Measurements from ENCODE around the gene ACY1.

Gene ACY1

GRCh38 chr3:51966486-51966885, 16.8 kb upstream of the ACY1 start:
- no peak for DNase-seq

GRCh38 chr3:51966922-51967383, 16.4 kb upstream of the ACY1 start:
- DNase-seq: no peak

GRCh38 chr3:51967384-51968169, 15.8 kb upstream of the ACY1 start, which contains the start of gene PCBP4:
TSS of gene PCBP4 (minus strand) at chr3:51967454. CDS start at chr3:51961240, 6,214 bp downstream.
- peak; percentile 13 to 38 for DNase-seq

GRCh38 chr3:51968170-51968775, 15.1 kb upstream of the ACY1 start:
- peak; percentile 44 to 46 for DNase-seq

- DNase-seq: no peak
Observed at GRCh38 chr3:51968883-51969678, 14.3 kb upstream of the ACY1 start.

DNA sequence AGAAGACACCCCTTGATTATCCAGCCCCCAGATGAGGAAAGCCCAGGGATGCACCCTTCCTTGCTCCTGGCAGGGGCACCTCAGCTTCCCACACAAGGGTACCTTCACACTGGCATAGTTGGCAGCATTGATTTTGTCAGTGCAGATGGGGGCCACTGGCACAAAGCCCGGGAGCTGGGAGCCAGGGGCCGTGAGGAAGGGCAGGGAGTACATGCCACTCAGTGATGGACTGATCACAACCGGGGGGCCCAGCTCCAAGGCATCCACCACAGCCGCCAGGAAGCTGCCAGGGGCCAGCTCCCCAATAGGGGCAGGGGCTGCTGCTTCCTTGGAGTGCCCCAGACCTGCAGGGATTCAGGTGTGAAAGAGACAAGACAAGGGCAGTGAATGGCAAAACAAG, 13.5 kb upstream of the ACY1 start:
- no peak for DNase-seq

DNA sequence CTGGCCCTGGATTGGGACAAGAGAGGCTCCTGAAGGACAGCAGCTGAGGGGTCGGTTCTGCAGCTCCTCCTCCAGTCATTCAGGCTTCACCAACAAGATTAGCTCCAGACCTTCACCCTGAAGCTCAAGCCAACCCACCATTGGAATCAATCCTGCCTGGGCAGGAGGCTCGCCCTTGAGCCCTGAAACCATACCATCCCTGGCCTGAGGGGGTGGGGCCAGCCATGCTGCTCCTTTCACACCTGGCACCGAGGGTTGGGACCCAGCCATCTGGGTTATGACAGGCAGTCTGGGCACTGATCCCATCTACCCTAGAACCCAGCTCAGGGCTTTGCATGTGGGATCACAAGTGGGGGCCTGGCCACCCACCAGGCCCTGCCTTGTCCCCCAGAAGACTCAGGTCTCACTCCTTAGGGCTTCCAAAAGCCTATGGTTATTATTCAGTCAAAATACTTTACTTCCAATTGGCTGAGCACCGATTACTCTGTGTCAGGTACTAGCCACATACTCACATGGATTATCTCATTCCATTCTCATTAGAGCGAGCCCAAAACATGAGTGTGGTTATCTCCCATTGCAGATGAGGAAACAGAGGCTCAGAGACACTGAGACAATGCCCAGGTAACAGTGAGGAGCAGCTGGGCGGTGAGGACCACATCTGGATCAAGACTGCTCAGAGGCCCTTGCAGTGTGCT, 12.6 kb upstream of the ACY1 start:
- peak in 1 of 2 experiments; percentile 22 for DNase-seq

GRCh38 chr3:51971350-51971749, 12.0 kb upstream of the ACY1 start:
- DNase-seq: no peak

DNA sequence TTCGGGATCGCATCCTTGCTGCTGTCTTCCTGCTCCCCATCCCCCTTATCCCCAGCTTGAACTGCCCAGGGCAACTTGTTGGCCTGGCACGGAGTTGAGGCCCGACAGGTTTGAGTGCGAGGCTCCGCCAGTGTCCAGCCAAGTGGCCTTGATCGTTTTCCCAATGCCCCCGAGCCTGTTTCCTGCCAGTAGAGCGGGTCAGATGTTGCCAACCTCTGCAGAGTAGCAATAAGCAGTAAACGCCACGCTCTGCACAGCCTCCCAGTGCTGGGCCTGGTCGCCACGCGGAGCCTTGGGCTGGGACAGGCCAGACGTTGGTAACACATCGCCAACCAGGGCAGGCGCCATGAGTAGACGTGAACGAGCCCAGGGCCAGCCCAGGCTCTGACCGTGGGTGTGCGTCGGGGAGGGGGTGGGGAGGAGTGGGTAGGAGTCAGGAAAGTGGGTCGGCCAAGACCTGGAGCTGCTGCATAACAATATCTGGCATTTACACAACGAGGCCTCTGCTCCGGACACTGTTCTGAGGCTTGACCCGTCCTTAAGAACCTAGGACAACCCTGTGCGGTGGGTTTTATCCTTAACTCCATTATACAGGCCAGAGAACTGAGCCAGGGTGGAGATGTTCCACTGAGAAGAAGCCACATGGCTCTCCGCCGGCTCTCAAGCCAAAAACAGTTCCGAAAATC, 8.9 kb upstream of the ACY1 start:
- DNase-seq: no peak

GRCh38 chr3:51974963-51975851, 8.1 kb upstream of the ACY1 start, which contains the start of gene ABHD14A:
TSS of gene ABHD14A (plus strand) at chr3:51975064. CDS start at chr3:51975136, 72 bp downstream.
- peak; percentile 37 to 63 for DNase-seq

DNA sequence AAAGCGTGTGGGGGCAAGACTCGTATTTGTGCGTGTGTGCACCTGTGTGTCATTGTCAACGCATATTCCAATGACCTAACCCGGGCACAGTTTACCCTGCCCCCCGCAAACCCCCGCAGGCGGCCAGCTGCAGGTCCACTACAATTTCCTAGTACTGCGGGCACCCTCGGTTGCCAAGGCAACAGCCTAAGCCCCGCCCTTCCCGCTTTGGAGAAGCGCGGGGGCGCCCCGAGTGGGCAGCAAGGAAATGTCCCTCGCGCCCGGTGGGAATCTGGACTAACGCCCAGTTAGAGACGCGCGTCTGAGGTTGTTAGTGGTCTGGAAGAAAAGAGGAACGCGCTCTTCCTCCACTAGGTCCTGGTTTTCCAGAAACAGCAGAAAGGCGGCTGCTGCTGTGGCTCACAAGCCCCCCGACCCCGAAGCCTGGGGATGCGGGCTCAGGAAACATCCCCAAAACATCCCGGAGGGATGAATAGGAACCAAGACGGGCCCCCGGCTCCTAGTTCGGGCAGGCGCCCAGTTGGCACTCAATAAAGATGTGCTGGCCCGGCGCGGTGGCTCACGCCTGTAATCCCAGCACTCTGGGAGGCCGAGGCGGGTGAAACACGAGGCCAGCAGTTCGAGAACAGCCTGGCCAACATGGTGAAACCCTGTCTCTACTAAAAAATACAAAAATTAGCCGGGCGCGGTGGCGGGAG, 7.3 kb upstream of the ACY1 start:
- DNase-seq: peak; percentile 38 to 68

DNA sequence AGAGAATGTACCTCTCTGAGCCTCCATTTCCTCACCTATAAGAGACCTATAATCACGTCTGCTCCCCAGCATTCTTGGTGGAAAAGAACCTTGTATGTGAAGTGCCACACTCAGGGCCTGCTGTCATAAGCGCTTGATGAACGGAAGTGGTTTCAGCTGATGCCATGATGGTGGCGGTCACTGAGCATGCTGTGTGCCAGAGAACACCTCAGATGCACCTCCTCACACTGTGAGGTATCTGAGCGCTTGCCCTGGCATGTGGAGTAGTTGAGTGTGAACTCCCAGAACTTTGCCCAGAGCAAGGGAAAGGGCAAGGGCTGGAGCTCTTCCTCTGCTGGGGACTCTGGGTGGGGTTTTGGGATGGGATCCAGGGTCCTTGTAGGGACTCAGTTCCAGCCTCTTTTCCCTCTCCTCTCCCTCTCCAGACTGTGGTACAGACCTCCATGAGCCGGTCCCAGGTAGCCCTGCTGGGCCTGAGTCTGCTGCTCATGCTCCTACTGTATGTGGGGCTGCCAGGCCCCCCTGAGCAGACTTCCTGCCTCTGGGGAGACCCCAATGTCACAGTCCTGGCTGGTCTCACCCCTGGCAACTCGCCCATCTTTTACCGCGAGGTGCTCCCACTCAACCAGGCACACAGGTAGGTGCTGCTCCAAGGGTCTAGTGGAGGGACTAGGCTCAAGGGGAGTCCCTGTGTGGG, 5.7 kb upstream of the ACY1 start:
- DNase-seq: no peak

DNA sequence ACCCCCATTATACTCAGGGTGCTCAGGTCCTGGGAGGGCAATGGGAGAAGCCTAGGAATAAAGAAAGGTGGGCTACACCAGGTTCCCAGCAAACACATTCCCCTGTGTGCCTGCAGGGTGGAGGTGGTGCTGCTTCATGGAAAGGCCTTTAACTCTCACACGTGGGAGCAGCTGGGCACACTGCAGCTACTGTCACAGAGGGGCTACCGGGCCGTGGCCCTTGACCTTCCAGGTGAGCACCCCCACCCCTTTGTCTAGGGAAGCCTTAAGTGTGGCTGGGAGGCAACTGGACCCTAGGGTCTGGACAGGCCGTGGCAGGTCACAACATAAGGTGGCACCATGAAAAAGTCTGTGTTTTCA, 5.2 kb upstream of the ACY1 start:
- no peak for DNase-seq

DNA sequence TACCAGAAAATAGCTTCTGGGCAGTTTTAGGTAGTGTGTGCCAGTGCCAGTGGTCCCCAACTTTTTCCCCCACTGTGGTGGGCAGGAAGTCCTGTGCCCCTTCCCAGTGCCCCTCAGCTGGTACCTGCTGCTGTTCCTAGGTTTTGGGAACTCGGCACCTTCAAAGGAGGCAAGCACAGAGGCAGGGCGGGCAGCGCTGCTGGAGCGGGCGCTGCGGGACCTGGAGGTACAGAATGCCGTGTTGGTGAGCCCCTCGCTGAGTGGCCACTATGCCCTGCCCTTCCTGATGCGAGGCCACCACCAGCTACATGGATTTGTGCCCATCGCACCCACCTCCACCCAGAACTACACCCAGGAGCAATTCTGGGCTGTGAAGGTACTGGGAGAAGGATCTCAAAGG, 3.1 kb upstream of the ACY1 start:
- no peak for DNase-seq

GRCh38 chr3:51982352-51982837, 940 bp upstream of the ACY1 start:
- peak; percentile 72 to 83 for DNase-seq

DNA sequence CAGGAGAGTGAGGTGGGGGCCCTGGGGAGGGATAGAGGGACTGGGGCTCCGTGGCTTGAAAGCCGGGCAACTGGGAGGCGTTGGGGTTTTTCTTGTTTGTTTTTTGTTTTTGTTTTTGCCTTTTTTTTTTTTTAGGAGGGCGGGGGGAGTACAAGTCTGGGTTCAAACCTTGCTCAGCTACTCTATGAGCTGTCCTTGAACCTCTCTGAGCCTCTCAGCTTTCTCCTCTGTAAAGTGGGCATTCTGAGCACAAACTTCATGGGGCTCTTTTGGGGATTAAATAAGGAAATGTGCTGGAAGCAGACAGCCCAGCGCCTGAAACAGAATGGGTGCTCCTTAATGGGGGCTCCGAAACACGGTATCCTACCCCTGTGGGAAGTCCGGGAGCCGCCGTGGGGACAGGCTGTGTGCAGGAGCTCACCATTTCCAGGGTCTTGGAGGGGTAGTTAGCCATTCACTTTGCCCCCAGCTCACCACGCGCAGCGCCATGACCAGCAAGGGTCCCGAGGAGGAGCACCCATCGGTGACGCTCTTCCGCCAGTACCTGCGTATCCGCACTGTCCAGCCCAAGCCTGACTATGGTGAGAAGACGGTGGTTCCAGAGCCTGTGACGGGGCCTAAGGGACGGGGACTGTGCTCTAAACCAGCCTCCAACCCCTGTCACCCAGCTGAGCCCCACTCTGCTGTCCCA, 388 bp downstream of the ACY1 start:
- no peak for DNase-seq

DNA sequence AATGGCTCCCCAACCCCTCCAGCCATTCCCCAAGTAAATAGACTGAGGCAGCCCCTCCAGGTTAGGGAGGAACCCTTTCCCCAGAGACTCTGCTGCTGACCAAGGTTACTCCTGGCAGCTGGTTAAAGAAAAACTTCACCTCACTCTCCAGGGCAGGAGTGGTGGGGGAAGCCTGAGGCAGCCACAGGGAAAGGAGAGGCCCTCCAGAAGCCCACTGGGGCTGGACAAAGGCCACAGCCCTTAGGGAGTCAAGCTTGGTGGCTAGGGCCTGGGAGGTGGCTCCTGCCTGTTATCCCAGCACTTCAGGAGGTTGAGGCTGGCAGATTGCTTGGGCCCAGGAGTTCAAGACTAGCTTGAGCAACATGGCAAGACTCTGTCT, 923 bp downstream of the ACY1 start:
- no peak for DNase-seq

- DNase-seq: no peak
Observed at GRCh38 chr3:51985063-51985462, 1.7 kb downstream of the ACY1 start.

Measured in SHP77 (cell line).